GM12878 (cell line): ENCODE results near the gene ZNF662. TPM values are rescaled to one million over a fixed set of nuclear protein-coding genes. Genes with fewer than 3 reads are reported as not detected.

Source experiments
- ATAC-seq: fragments of 200-7000 bp; cut with Tn5 transposase; 3 replicates; pipeline ENCODE4 v1.9.1; 2020; ENCODE audit warnings: mild to moderate bottlenecking, moderate library complexity
- BruUV-seq: library from RNA; stranded (reverse); fragments of 400-500 nt; replicated peaks from 2 replicates; lab custom pipeline; 2021; lab: Mats Ljungman, UMichigan
- CTCF ChIA-PET: fragments of 300-600 bp; sonication (Branson Sonifier 250); formaldehyde crosslinking; extraction: SDS; loops from one replicate; lab custom pipeline; 2021; ENCODE audit warnings: inconsistent platforms; lab: Yijun Ruan, JAX
- POLR2A ChIA-PET: fragments of 350-600 bp; formaldehyde crosslinking; extraction: SDS; loops from one replicate; lab custom pipeline; 2021; ENCODE audit warnings: inconsistent platforms; lab: Charles Lee
- RAD21 ChIA-PET: fragments of 300-600 bp; sonication (Branson Sonifier 250); formaldehyde crosslinking; loops from one replicate; lab custom pipeline; 2023; ENCODE audit warnings: antibody characterized with exemption; ENCODE audit not compliant: unreplicated experiment; lab: Charles Lee
- SMC1A ChIA-PET: fragments of 300-600 bp; sonication (Branson Sonifier 250); formaldehyde crosslinking; loops from one replicate; lab custom pipeline; 2023; ENCODE audit not compliant: unreplicated experiment, uncharacterized antibody; lab: Charles Lee
- DNase-seq: peaks from one replicate; pipeline ENCODE4 v3.0.0-alpha.2; 2011; ENCODE audit warnings: low read depth, low spot score
- FAIRE-seq: peaks from 3 replicates; lab custom pipeline; 2011; peaks lifted over from hg19 to GRCh38; lab: Jason Lieb, UNC
- H2AFZ ChIP-seq: 2 replicates; pipeline ENCODE4 v1.6.0; 2011; ENCODE audit warnings: low read depth, low read length, control low read depth; ENCODE audit not compliant: control insufficient read depth
- H3K27ac ChIP-seq: 2 replicates; pipeline ENCODE4 v1.5.1; 2011; ENCODE audit warnings: control low read depth; ENCODE audit not compliant: control insufficient read depth, insufficient read depth
- H3K27me3 ChIP-seq, 2 experiments: replicated peaks in 1 of 2; 2 replicates each; pipeline versions ENCODE4 v1.6.0 to v1.6.1; 2011; ENCODE audit warnings: low read length in 1 of 2; ENCODE audit not compliant: control insufficient read depth in 2 of 2, insufficient read depth in 2 of 2
- H3K36me3 ChIP-seq, 2 experiments: 2 replicates each; pipeline ENCODE4 v1.5.1; 2011; ENCODE audit warnings: low read length in 1 of 2; ENCODE audit not compliant: control insufficient read depth in 2 of 2, insufficient read depth in 2 of 2
- H3K4me1 ChIP-seq: 2 replicates; pipeline ENCODE4 v1.6.1; 2011; ENCODE audit warnings: mild to moderate bottlenecking, low read length, moderate library complexity, mixed read lengths; ENCODE audit not compliant: control insufficient read depth, insufficient read depth
- H3K4me2 ChIP-seq: 2 replicates; pipeline ENCODE4 v1.6.0; 2011; ENCODE audit warnings: control low read depth; ENCODE audit not compliant: control insufficient read depth, insufficient read depth
- H3K4me3 ChIP-seq: fragments of 200-600 bp; sonication (generic); 2 replicates; pipeline ENCODE4 v1.5.1; 2016
- H3K79me2 ChIP-seq: 2 replicates; pipeline ENCODE4 v1.6.0; 2011; ENCODE audit warnings: low read length; ENCODE audit not compliant: control insufficient read depth, insufficient read depth
- H3K9ac ChIP-seq: 2 replicates; pipeline ENCODE4 v1.8.0; 2011; ENCODE audit warnings: low read length, control low read depth, mixed read lengths; ENCODE audit not compliant: control insufficient read depth, insufficient read depth
- H3K9me3 ChIP-seq: replicated peaks from 3 replicates; pipeline ENCODE4 v1.5.1; 2011; ENCODE audit warnings: mild to moderate bottlenecking, low read length; ENCODE audit not compliant: control insufficient read depth, insufficient read depth
- H4K20me1 ChIP-seq: 2 replicates; pipeline ENCODE4 v1.6.0; 2011; ENCODE audit not compliant: control insufficient read depth, insufficient read depth
- BCLAF1 ChIP-seq: fragments of 450-650 bp; IDR thresholded peaks from 2 replicates; pipeline ENCODE4 v1.6.1; 2017; ENCODE audit warnings: antibody characterized with exemption, mild to moderate bottlenecking, moderate library complexity
- CBX3 ChIP-seq: fragments of 200-600 bp; sonication (generic); IDR thresholded peaks from 2 replicates; pipeline ENCODE4 v1.6.1; 2016; ENCODE audit warnings: low read depth, borderline replicate concordance
- E2F4 ChIP-seq: IDR thresholded peaks from 2 replicates; pipeline ENCODE4 v1.6.1; 2012; ENCODE audit warnings: low read depth, low read length, improper control_type of control experiment
- HDAC2 ChIP-seq: fragments of 200-600 bp; sonication (generic); IDR thresholded peaks from 2 replicates; pipeline ENCODE4 v1.6.1; 2017
- KLF5 ChIP-seq: fragments of 450-650 bp; IDR thresholded peaks from 2 replicates; pipeline ENCODE4 v1.6.1; 2014; ENCODE audit warnings: mild to moderate bottlenecking; ENCODE audit not compliant: partially characterized antibody
- NFYB ChIP-seq: IDR thresholded peaks from 2 replicates; pipeline ENCODE4 v1.6.1; 2011; ENCODE audit warnings: low read depth, mild to moderate bottlenecking, low read length, improper control_type of control experiment, moderate library complexity; ENCODE audit not compliant: insufficient read depth
- PAX5 ChIP-seq: IDR thresholded peaks from 2 replicates; pipeline ENCODE4 v1.6.1; 2011; ENCODE audit warnings: low read depth, low read length, borderline replicate concordance
- SREBF1 ChIP-seq: IDR thresholded peaks from 2 replicates; pipeline ENCODE4 v1.6.1; 2012; ENCODE audit warnings: mild to moderate bottlenecking, low read length
- STAT3 ChIP-seq: IDR thresholded peaks from 2 replicates; pipeline ENCODE4 v1.6.1; 2011; ENCODE audit warnings: low read depth, low read length, improper control_type of control experiment
- SUPT20H ChIP-seq: IDR thresholded peaks from 2 replicates; pipeline ENCODE4 v1.6.1; 2011; ENCODE audit warnings: low read depth, mild to moderate bottlenecking, low read length, moderate library complexity, borderline replicate concordance; ENCODE audit not compliant: control insufficient read depth
- SUZ12 ChIP-seq: fragments of 200-600 bp; sonication (generic); IDR thresholded peaks from one replicate; pipeline ENCODE4 v1.6.1; 2018; ENCODE audit warnings: antibody characterized with exemption, mild to moderate bottlenecking; ENCODE audit not compliant: unreplicated experiment
- TBL1XR1 ChIP-seq: IDR thresholded peaks from 2 replicates; pipeline ENCODE4 v1.6.1; 2012; ENCODE audit warnings: low read depth, low read length, improper control_type of control experiment
- TCF12 ChIP-seq: IDR thresholded peaks from 2 replicates; pipeline ENCODE4 v1.6.1; 2011; ENCODE audit warnings: low read depth, mild to moderate bottlenecking, low read length
- TCF3 ChIP-seq: IDR thresholded peaks from 2 replicates; pipeline ENCODE4 v1.6.1; 2012; ENCODE audit warnings: low read depth, mild to moderate bottlenecking, low read length, borderline replicate concordance; ENCODE audit not compliant: insufficient read depth
- YBX1 ChIP-seq: fragments of 450-650 bp; IDR thresholded peaks from 2 replicates; pipeline ENCODE4 v1.6.1; 2016; ENCODE audit warnings: antibody characterized with exemption
- ZBED1 ChIP-seq: IDR thresholded peaks from 2 replicates; pipeline ENCODE4 v1.6.1; 2016; ENCODE audit warnings: borderline replicate concordance
- ZNF24 ChIP-seq: fragments of 450-650 bp; IDR thresholded peaks from 2 replicates; pipeline ENCODE4 v1.6.1; 2017; ENCODE audit warnings: antibody characterized with exemption, mild to moderate bottlenecking
- WGBS: methylation state at CpG from one replicate; pipeline ENCODE4 v1.1.6; 2016; ENCODE audit warnings: low lambda C conversion rate; ENCODE audit not compliant: insufficient replicate concordance, insufficient coverage; ENCODE audit errors: missing lambda C conversion rate; 5-methylcytosine and 5-hydroxymethylcytosine counted together
- in situ Hi-C: fragments of 300-500 bp; cut with MboI; formaldehyde crosslinking; loops from 9 replicates; pipeline ENCODE4 v1.14.3; 2018; ENCODE audit warnings: mixed read lengths
- intact Hi-C: fragments of 100-400 bp; cut with micrococcal nuclease; formaldehyde crosslinking; loops from one replicate; pipeline ENCODE4 v1.14.2; 2022; ENCODE audit not compliant: unreplicated experiment
- polyA plus RNA-seq, 11 experiments: library from polyadenylated mRNA; depleted of rRNA in 4 of 11; unstranded in 6 of 11; stranded (reverse) in 5 of 11; fragments of >200 nt; fragmentation: Nextera tagmentation in 4 of 11; fragmentation: Illumina TruSeq in 1 of 11; extraction: Ambion mirVana in 4 of 11; extraction: Trizol in 1 of 11; gene quantifications; 1 replicate in 1 of 11; 2 replicates in 10 of 11; pipeline versions ENCODE4 v1.2.1 to v1.2.3, GENCODE V29; 2011 to 2016; ENCODE audit warnings: inconsistent platforms in 2 of 11, missing spikeins in 2 of 11, low read depth in 1 of 11
- total RNA-seq, 4 experiments: library from RNA; depleted of rRNA in 3 of 4; stranded (reverse); fragments of >200 nt in 3 of 4; fragmentation: Illumina TruSeq in 1 of 4; extraction: Trizol in 1 of 4; gene quantifications; 2 replicates each; pipeline versions ENCODE4 v1.2.1 to v1.2.3, GENCODE V29; 2013 to 2021
- TF ChIP-seq, protein P1 (sequence below): fragments of 450-650 bp; IDR thresholded peaks from 2 replicates; pipeline ENCODE4 v1.6.1; 2017; ENCODE audit warnings: mild to moderate bottlenecking

Gene ZNF662
- total and polyA plus RNA-seq, 10 of the 15 experiments (the other 5 are each of a cell fraction or from before 2014, with no cell fraction given), result not detected

- ChIA-PET CTCF (interaction anchor here (0.6 kb wide), 1 partner anchor 32 kb away, joined by 3 read pairs; no protein-coding TSS in a partner anchor), SMC1A (interaction anchor here (0.7 to 1.2 kb wide), 2 partner anchors 10 to 213 kb away, joined by 3 read pairs; no protein-coding TSS in a partner anchor), RAD21 (no interaction called here), POLR2A (no interaction called here)
- Histone ChIP-seq H3K4me2 (no peak overlapping the region), H3K9me3 (no peaks in the 10 kb centered on the region; the same call in 2 of the 3 replicates), H3K4me1 (no peaks in the 10 kb centered on the region), H3K27ac (no peak overlapping the region), H3K4me3 (no peak overlapping the region), H3K36me3 (no peaks in the 10 kb centered on the region), H3K27me3 (peaks cover 0 to 2% of the 10 kb centered on the region in 2 experiments; a peak in 3 of 4 replicates), H3K9ac (no peak overlapping the region), H3K79me2 (no peaks in the 10 kb centered on the region), H4K20me1 (no peaks in the 10 kb centered on the region), H2AFZ (no peak overlapping the region)
- TF ChIP-seq PAX5, result no peak
- TF ChIP-seq TCF3, result no peak
- no peak for TF ChIP-seq CBX3
- no peak for TF ChIP-seq HDAC2
- TF ChIP-seq, protein P1, sequence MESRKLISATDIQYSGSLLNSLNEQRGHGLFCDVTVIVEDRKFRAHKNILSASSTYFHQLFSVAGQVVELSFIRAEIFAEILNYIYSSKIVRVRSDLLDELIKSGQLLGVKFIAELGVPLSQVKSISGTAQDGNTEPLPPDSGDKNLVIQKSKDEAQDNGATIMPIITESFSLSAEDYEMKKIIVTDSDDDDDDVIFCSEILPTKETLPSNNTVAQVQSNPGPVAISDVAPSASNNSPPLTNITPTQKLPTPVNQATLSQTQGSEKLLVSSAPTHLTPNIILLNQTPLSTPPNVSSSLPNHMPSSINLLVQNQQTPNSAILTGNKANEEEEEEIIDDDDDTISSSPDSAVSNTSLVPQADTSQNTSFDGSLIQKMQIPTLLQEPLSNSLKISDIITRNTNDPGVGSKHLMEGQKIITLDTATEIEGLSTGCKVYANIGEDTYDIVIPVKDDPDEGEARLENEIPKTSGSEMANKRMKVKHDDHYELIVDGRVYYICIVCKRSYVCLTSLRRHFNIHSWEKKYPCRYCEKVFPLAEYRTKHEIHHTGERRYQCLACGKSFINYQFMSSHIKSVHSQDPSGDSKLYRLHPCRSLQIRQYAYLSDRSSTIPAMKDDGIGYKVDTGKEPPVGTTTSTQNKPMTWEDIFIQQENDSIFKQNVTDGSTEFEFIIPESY, result no peak
- no peak for TF ChIP-seq NFYB
- TF ChIP-seq STAT3, result no peak
- TF ChIP-seq E2F4, result no peak
- TF ChIP-seq SUZ12, result no peak
- no peak for TF ChIP-seq TBL1XR1
- TF ChIP-seq SREBF1, result no peak
- no peak for TF ChIP-seq SUPT20H
- TF ChIP-seq TCF12, result no peak
- TF ChIP-seq ZBED1, result no peak
- no peak for TF ChIP-seq ZNF24
- TF ChIP-seq YBX1, result no peak
- TF ChIP-seq KLF5, result no peak
- TF ChIP-seq BCLAF1, result no peak
- in situ Hi-C loops, result no loop called here
- no TSS peak for BruUV-seq
- DNase-seq, result no peak
- no peak for ATAC-seq
- FAIRE-seq, result no peak
- intact Hi-C loops, result no loop called here
- 26% methylated on average over 8 of the region's 8 CpGs for WGBS
Observed at GRCh38 chr3:42900226-42901072, 5.5 kb upstream of the ZNF662 start.
